Measurements from ENCODE around the gene AKAP9.
A peak's percentile ranks its signal among the peaks of the same experiment; 100 is the strongest.
"Not testable (repeated sequence)": the region's sequence is repeated elsewhere in the genome, so short reads cannot be mapped to it uniquely, and the experiment has no call there.

AKAP9 gene

GRCh38 chr7:92006046-92006445 is 65.4 kb downstream of the AKAP9 start:
- no peak for DNase-seq (ENCODE audit: low read depth, low spot score)

DNA sequence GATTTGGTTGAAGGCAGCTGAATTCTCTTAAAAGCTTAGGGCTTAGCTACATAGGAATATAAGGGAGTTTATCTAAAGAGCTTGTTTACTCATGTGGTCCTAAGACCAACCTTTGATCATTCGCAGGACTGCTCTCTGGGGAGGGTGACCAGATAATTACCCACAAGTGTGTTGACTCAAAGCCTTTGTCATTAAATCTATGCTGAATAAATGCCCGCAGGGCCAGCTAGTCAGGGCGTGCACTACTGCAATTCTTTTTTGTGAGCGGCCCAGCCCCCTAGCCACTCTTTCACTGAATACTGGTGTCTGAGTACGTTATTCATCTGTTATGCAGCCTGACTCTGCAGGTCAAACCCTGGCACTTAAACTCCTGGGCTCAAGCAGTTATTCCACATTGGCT is 69.6 kb downstream of the AKAP9 start:
- DNase-seq (ENCODE audit: low read depth, low spot score), result no peak

GRCh38 chr7:92013611-92014010 is 72.9 kb downstream of the AKAP9 start:
- no peak for DNase-seq (ENCODE audit: low read depth, low spot score)

GRCh38 chr7:92020636-92021035 is 80.0 kb downstream of the AKAP9 start:
- DNase-seq (ENCODE audit: low read depth, low spot score), result peak; percentile 11

GRCh38 chr7:92025260-92025659 is 84.6 kb downstream of the AKAP9 start:
- peak; percentile 79 for DNase-seq (ENCODE audit: low read depth, low spot score)

- not testable (repeated sequence) for DNase-seq (ENCODE audit: low read depth, low spot score)
Observed at GRCh38 chr7:92026635-92027034, 86.0 kb downstream of the AKAP9 start.

DNA sequence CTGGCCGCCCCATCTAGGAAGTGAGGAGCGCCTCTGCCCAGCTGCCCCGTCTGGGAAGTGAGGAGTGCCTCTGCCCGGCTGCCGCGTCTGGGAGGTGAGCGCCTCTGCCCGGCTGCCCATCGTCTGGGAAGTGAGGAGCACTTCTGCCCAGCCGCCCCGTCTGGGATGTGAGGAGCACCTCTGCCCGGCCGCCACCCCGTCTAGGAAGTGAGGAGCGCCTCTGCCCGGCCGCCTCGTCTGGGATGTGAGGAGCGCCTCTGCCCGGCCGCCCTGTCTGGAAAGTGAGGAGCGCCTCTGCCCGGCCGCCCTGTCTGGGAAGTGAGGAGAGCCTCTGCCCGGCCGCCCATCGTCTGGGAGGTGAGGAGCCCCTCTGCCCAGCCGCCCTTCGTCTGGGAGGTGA is 86.5 kb downstream of the AKAP9 start:
- DNase-seq (ENCODE audit: low read depth, low spot score), result not testable (repeated sequence)

DNA sequence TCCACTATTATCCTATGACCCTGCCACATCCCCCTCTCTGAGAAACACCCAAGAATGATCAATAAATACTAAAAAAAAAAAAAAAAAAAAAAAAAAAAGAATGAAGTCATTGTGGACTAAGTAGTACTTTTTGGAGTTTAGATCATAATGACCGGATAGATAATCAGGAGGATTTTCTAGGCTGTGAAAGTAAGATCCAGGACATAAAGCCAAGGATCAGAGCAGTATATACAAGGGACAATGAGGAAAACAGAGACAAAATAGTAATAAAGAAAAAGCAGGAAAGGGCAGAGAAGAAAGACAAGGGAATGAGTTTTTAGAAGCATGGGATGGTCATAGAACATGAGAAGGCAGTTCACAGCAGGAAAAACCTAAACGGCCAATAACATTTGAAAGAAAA is 87.6 kb downstream of the AKAP9 start:
- DNase-seq (ENCODE audit: low read depth, low spot score), result no peak

DNA sequence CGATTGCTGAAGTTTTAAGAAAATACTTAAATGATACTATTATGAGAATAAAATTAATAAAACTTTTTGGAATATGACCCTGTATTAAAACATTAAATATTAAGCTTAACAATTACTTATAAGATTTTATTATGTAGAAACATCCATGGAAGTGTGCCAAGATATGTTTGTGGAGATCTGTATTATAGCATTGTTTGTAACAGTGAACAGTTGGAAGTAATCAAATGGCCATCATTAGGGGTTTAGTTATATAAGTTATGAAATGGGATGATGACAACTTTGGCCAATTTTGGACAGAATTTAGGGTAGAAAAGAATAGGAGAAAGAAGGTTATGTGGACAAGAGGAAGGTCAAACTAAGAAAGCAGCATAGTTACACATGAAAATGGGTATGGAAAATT is 88.0 kb downstream of the AKAP9 start:
- no peak for DNase-seq (ENCODE audit: low read depth, low spot score)

DNA sequence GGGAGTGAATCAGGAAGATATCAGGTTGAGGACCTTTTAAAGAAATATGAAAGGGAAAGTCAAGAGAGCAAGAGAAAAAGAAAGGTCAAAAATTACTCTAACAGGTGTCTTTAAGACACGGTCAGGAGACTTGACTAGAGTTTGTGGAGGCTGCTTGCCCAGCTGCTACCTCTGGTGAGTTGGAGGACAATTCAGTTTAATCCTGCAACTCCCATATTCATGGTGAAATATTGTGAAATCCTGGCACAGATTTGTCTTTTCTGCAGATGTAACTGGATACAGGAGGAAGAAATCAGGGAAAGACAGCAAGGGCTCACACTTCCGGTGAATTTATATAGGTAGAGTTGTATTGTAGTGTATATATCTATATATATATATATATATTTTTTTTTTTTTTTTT is 93.5 kb downstream of the AKAP9 start:
- DNase-seq (ENCODE audit: low read depth, low spot score), result no peak

- DNase-seq (ENCODE audit: low read depth, low spot score), result no peak
Observed at GRCh38 chr7:92035576-92035975, 94.9 kb downstream of the AKAP9 start.

GRCh38 chr7:92039900-92040299 is 99.2 kb downstream of the AKAP9 start:
- DNase-seq (ENCODE audit: low read depth, low spot score), result no peak

DNA sequence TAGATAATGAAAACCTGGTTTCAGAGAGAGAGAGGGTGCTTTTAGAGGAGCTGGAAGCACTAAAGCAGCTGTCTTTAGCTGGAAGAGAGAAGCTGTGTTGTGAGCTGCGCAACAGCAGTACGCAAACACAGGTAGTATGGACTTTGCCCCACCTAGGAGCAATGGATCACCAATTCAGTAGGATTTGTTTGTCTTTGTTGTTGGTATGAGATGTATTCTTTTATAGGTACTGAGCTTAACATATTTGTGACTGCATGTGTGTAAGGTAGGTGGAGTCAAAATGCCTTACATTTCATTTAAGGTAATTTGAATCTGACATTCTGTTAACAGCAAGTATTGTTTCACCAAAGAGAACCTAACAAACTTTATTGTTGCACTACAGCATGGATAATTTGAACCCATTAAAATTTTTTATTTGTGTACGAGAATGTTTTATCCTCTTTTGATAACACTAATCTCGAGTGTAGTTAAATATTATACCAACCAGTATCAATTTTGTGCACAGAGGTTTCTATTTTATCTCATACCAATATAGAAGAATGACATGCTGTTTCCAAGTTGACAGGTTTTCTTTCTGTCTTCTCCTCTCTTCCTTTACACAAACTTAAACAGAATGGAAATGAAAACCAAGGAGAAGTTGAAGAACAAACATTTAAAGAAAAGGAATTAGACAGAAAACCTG is 101.5 kb downstream of the AKAP9 start:
- DNase-seq (ENCODE audit: low read depth, low spot score), result no peak

DNA sequence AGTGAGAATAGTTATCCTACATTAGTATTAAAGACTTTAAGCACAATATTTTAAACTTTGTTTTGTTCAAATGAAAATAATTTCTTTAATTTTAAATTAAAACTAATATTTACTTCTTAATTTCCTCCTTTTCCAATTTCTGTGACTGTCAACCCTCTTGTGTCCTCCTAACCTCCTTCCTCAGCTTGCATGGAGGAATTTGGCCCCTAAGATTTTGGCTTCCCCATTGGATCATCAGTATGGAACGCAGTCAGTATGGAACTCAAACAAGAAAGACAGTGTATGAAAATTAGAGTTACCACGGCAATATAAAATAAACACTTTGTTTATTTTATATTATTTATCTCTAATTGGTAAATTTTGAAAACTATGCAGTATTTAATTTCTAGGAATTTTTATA is 102.4 kb downstream of the AKAP9 start:
- DNase-seq (ENCODE audit: low read depth, low spot score), result no peak

DNA sequence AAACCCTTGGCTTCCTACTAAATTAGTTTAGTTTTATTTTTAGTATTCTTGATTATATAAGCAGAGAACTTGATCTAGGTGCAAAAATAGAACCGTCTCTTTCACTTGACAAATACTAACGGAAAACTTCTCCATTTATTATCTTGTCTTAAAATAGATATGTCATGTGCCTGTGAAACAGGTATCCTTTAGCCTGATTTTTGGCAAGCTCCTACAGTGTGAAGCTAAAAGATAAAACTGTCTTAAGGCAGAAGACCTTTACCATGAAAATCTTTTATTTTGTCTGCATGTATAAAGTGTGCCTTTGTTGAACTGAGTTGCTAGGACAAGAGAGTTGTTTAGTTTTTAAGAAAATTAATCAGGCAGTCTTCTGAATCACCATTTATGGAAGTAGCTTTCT is 103.0 kb downstream of the AKAP9 start:
- no peak for DNase-seq (ENCODE audit: low read depth, low spot score)

DNA sequence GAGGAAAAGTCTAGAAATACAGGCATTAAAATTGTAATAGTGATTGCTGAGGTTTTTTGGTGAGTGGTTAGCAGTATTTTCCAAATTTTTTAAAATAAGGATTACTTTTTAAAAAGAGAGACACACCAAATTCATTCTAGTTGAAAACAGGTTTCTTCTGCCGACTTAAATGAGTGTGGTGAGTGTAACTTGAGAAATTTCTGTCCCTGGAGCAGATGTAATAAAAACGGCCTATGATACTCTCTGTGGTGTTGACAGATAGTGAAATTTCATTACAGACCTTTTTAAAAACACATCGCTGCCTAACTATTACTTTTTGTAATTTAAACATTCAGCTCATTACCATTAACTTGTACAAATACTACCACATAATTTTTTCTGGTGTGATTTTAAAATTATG is 103.5 kb downstream of the AKAP9 start:
- no peak for DNase-seq (ENCODE audit: low read depth, low spot score)

- DNase-seq (ENCODE audit: low read depth, low spot score), result no peak
Observed at GRCh38 chr7:92044940-92045339, 104.3 kb downstream of the AKAP9 start.

GRCh38 chr7:92051655-92052054 is 111.0 kb downstream of the AKAP9 start:
- no peak for DNase-seq (ENCODE audit: low read depth, low spot score)

DNA sequence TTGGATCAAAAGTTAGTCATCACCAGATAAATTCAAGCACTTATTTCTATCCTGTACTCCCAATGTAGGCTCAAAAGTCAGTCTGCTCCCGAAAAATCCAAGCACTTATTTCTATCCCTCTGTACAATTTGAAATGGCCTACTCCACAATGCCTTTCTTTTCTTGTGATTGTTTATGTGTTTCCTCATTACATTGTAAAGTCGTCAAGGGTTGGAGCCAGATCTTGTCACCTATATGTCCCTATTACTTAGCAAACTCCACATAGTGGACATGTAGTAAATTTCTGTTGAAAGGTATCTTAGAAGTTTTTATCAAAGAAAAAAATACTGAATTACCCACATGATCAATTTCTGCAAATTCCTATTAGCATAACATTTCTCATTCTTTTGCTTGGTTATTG is 111.5 kb downstream of the AKAP9 start:
- DNase-seq (ENCODE audit: low read depth, low spot score), result no peak

GRCh38 chr7:92052684-92053083 is 112.0 kb downstream of the AKAP9 start:
- no peak for DNase-seq (ENCODE audit: low read depth, low spot score)

DNA sequence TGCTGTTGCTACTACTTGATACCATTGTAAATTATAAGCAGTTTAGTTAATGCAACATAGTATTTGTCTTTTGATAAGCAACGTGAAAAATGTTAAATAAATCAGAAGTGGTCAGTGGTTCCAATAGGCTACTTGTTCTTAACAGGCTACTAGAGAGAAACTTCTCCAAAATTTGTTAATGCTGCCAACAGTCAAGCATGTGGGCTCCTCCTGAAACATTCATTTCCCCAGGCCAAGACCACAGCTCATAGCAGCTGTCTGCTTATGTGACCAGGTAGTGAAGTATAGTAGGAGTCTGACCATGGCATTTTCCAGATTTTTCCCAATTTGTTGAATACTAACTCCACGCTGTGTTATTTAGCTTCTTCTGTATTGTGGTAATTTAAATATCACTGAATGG is 112.7 kb downstream of the AKAP9 start:
- DNase-seq (ENCODE audit: low read depth, low spot score), result no peak

- DNase-seq (ENCODE audit: low read depth, low spot score), result no peak
Observed at GRCh38 chr7:92056286-92056685, 115.6 kb downstream of the AKAP9 start.

GRCh38 chr7:92057375-92057774 is 116.7 kb downstream of the AKAP9 start:
- peak; percentile 5 for DNase-seq (ENCODE audit: low read depth, low spot score)

DNA sequence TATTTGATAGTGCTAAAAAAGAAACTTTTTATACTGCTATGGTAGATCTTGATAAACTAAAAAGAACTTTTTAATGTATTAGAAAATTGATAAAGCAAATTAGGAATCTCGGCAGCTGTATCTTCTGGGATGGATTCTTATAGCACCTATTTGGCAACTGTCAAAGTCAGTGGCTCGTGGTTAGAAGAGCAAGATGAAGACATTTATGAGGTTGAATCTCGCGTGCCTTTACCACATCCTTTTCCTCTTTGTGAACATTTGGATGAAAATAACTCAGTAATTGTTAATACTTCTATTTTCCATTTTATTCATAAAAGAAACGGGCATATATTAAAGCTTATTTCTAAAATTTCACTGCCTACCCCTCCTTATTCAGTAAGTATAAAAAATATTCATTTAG is 117.4 kb downstream of the AKAP9 start:
- DNase-seq (ENCODE audit: low read depth, low spot score), result no peak

Data from astrocyte of the hippocampus (primary cell).